IPS-18a (cell line): ENCODE measurements around the gene STK38L.

Source experiments
- H3K27ac ChIP-seq: one replicate; pipeline ENCODE4 v1.5.1; 2013; ENCODE audit warnings: low read length
- H3K27me3 ChIP-seq: one replicate; pipeline ENCODE4 v1.6.1; 2013; ENCODE audit warnings: mild to moderate bottlenecking, low read length; ENCODE audit not compliant: control insufficient read depth, insufficient read depth
- H3K36me3 ChIP-seq: one replicate; pipeline ENCODE4 v1.6.1; 2013; ENCODE audit warnings: low read depth, low read length; ENCODE audit not compliant: control insufficient read depth
- H3K4me1 ChIP-seq: one replicate; pipeline ENCODE4 v1.6.1; 2013; ENCODE audit warnings: low read depth, low read length; ENCODE audit not compliant: control insufficient read depth
- H3K4me3 ChIP-seq: one replicate; pipeline ENCODE4 v1.5.1; 2013; ENCODE audit warnings: low read length
- H3K9ac ChIP-seq: one replicate; pipeline ENCODE4 v1.6.1; 2013; ENCODE audit warnings: mild to moderate bottlenecking, low read length, moderate library complexity
- H3K9me3 ChIP-seq: one replicate; pipeline ENCODE4 v1.6.1; 2013; ENCODE audit warnings: low read depth, low read length; ENCODE audit not compliant: control insufficient read depth

STK38L gene

DNA sequence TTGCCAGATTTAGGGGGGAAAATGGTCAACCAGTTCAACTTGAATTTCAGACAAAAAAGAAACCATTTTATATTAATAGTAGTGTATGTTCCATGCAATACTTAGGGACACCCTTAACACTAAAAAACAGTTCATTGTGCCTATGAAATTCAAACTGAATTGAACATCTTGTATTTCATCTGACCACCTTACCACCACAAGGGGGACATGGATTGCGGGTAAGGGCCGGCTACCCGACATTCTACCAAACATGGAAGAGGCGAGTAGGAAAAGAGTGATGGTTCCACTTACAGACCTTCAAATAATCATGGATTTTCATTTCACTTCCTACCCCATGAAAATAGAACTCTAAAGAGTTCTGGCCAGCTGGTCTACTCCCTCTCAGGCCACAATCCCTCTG, 10.3 kb upstream of the STK38L start:
- Histone ChIP-seq H3K4me3 (no peak overlapping the region), H3K36me3 (no peaks in the 10 kb centered on the region), H3K27me3 (no peaks in the 10 kb centered on the region), H3K27ac (no peak overlapping the region), H3K4me1 (no peaks in the 10 kb centered on the region), H3K9ac (no peak overlapping the region), H3K9me3 (no peaks in the 10 kb centered on the region)

- Histone ChIP-seq H3K9ac (no peak overlapping the region), H3K36me3 (no peaks in the 10 kb centered on the region)
Measured at GRCh38 chr12:27236498-27236897, 7.6 kb upstream of the STK38L start.

GRCh38 chr12:27237790-27238771, 6.0 kb upstream of the STK38L start:
- Histone ChIP-seq H3K27ac (no peak overlapping the region), H3K4me3 (no peak overlapping the region), H3K27me3 (no peaks in the 10 kb centered on the region), H3K9me3 (no peaks in the 10 kb centered on the region), H3K9ac (no peak overlapping the region), H3K36me3 (no peaks in the 10 kb centered on the region), H3K4me1 (no peaks in the 10 kb centered on the region)

More at GRCh38 chr12:27236498-27236897, 7.6 kb upstream of the STK38L start:
- H3K4me1 ChIP-seq: no peaks in the 10 kb centered on the region
- H3K27me3 ChIP-seq: no peaks in the 10 kb centered on the region
- no peaks in the 10 kb centered on the region for H3K9me3 ChIP-seq
- no peak overlapping the region for H3K27ac ChIP-seq
- no peak overlapping the region for H3K4me3 ChIP-seq

GRCh38 chr12:27243006-27243405, 1.1 kb upstream of the STK38L start:
- no peaks in the 10 kb centered on the region for H3K9me3 ChIP-seq
- no peaks in the 10 kb centered on the region for H3K36me3 ChIP-seq
- H3K9ac ChIP-seq: no peak overlapping the region
- no peaks in the 10 kb centered on the region for H3K27me3 ChIP-seq
- peaks cover 12% of the 10 kb centered on the region for H3K4me1 ChIP-seq
- no peak overlapping the region for H3K27ac ChIP-seq
- H3K4me3 ChIP-seq: no peak overlapping the region

- H3K4me3 ChIP-seq: peak overlapping the region; percentile 96
- no peaks in the 10 kb centered on the region for H3K36me3 ChIP-seq
- H3K9ac ChIP-seq: peak overlapping the region; percentile 85
- no peaks in the 10 kb centered on the region for H3K27me3 ChIP-seq
- peaks cover 12% of the 10 kb centered on the region for H3K4me1 ChIP-seq
- H3K27ac ChIP-seq: peak overlapping the region; percentile 30
- no peaks in the 10 kb centered on the region for H3K9me3 ChIP-seq
Measured at GRCh38 chr12:27244689-27245488, 803 bp downstream of the STK38L start.

DNA sequence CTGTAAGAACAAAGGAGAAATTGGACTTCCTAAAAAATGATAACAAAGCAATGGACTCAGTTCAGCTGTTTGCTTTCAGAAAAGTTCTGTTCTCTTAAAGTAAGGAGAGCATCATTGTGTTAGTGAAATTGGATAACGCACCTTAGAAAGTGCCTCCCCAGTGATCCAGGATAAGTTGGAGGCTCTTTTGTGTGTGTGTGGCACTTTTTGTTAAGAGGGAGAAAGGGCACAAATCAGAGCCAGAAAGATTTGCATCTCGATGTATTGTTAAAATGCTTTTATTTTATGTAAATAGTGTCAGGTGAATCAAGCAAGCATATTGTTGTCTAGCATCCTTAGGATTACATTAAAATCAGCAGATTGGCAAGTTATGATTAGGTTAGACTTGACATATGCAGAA, 2.1 kb downstream of the STK38L start:
- H3K27ac ChIP-seq: no peak overlapping the region
- H3K4me3 ChIP-seq: peak overlapping the region; percentile 96

GRCh38 chr12:27246774-27247173, 2.7 kb downstream of the STK38L start:
- no peak overlapping the region for H3K27ac ChIP-seq
- H3K9me3 ChIP-seq: no peaks in the 10 kb centered on the region
- H3K9ac ChIP-seq: no peak overlapping the region
- H3K4me1 ChIP-seq: peaks cover 12% of the 10 kb centered on the region
- no peaks in the 10 kb centered on the region for H3K36me3 ChIP-seq
- H3K4me3 ChIP-seq: no peak overlapping the region
- no peaks in the 10 kb centered on the region for H3K27me3 ChIP-seq

More for the DNA sequence above, 2.1 kb downstream of the STK38L start:
- Histone ChIP-seq H3K27me3 (no peaks in the 10 kb centered on the region), H3K9me3 (no peaks in the 10 kb centered on the region), H3K36me3 (no peaks in the 10 kb centered on the region), H3K4me1 (peaks cover 12% of the 10 kb centered on the region), H3K9ac (no peak overlapping the region)

- H3K36me3 ChIP-seq: no peaks in the 10 kb centered on the region
- no peaks in the 10 kb centered on the region for H3K9me3 ChIP-seq
- no peaks in the 10 kb centered on the region for H3K27me3 ChIP-seq
- no peak overlapping the region for H3K27ac ChIP-seq
- no peaks in the 10 kb centered on the region for H3K4me1 ChIP-seq
- H3K4me3 ChIP-seq: no peak overlapping the region
- no peak overlapping the region for H3K9ac ChIP-seq
Measured at GRCh38 chr12:27252934-27253333, 8.8 kb downstream of the STK38L start.

DNA sequence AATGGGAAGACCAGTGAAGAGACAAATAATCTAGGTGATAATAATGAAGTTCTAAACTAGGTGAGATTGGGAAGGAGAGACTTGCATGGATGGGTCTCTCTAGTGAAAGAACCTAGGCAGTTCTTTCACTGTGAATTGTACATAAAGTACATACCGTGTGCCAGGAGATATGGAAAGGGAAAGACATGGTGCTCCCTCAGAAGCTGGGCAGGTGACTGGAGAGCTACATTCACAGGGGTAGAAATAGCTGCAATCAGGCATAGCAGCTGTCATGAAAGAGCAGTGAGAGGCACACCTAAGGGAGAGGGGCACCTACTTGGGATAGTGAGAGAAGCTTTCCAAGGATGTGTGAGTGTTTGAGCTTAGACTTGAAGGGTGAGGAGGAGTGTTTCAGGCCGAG, 9.3 kb downstream of the STK38L start:
- H3K4me3 ChIP-seq: no peak overlapping the region
- no peaks in the 10 kb centered on the region for H3K36me3 ChIP-seq
- H3K4me1 ChIP-seq: no peaks in the 10 kb centered on the region
- H3K9ac ChIP-seq: no peak overlapping the region
- no peak overlapping the region for H3K27ac ChIP-seq
- no peaks in the 10 kb centered on the region for H3K27me3 ChIP-seq
- no peaks in the 10 kb centered on the region for H3K9me3 ChIP-seq

GRCh38 chr12:27255806-27256205, 11.7 kb downstream of the STK38L start:
- Histone ChIP-seq H3K27me3 (no peaks in the 10 kb centered on the region), H3K36me3 (no peaks in the 10 kb centered on the region), H3K27ac (no peak overlapping the region), H3K4me1 (no peaks in the 10 kb centered on the region), H3K9ac (no peak overlapping the region), H3K4me3 (no peak overlapping the region), H3K9me3 (no peaks in the 10 kb centered on the region)

DNA sequence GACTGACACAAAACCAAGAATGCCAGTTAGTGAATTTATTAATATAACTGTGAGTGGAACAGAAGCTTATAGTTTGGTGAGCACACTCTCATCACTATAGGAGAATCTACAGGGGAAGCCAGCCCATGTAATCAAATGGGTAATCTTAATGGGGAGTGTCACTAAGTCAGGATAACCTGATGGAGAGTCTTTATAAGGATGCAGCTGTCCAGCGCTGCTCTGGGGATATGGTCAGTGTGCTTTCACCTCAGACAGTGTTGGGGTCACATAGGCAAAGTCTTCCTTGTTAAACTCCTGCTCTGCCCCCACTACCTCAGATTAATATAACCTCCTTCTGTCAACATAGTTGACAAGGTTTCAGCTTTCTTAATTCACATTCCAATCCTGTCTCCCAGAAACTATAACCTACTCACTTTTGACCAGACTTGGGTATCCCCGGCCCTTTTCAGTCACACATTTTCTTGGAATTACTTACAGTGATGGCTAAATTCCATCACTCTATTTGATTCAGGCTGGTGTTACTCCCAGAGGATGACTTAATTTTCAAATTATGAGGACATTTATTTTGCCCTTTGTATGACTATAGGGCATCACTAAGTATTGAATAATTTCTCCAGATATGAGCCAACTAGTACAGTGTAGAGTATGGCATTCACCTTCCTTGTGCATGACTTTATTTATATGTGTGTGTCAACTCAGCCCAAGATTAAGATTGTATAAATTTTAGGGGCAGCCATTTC, 13.2 kb downstream of the STK38L start:
- no peak overlapping the region for H3K4me3 ChIP-seq
- no peaks in the 10 kb centered on the region for H3K9me3 ChIP-seq
- no peaks in the 10 kb centered on the region for H3K4me1 ChIP-seq
- no peak overlapping the region for H3K27ac ChIP-seq
- no peaks in the 10 kb centered on the region for H3K36me3 ChIP-seq
- H3K9ac ChIP-seq: no peak overlapping the region
- no peaks in the 10 kb centered on the region for H3K27me3 ChIP-seq
